Hepatocyte (in vitro differentiated cells): ENCODE measurements around the gene TPRN.

Experiments
- EZH2 ChIP-seq: fragments of 200-600 bp; sonication (generic); IDR thresholded peaks from 2 replicates; pipeline ENCODE4 v1.6.1; 2016; ENCODE audit warnings: antibody characterized with exemption, mild to moderate bottlenecking, borderline replicate concordance
- TF ChIP-seq, protein P1 (sequence below): fragments of 200-600 bp; sonication (generic); IDR thresholded peaks from 2 replicates; pipeline ENCODE4 v1.5.1; 2016; ENCODE audit warnings: antibody characterized with exemption, mild to moderate bottlenecking; ENCODE audit not compliant: poor library complexity

DNA sequence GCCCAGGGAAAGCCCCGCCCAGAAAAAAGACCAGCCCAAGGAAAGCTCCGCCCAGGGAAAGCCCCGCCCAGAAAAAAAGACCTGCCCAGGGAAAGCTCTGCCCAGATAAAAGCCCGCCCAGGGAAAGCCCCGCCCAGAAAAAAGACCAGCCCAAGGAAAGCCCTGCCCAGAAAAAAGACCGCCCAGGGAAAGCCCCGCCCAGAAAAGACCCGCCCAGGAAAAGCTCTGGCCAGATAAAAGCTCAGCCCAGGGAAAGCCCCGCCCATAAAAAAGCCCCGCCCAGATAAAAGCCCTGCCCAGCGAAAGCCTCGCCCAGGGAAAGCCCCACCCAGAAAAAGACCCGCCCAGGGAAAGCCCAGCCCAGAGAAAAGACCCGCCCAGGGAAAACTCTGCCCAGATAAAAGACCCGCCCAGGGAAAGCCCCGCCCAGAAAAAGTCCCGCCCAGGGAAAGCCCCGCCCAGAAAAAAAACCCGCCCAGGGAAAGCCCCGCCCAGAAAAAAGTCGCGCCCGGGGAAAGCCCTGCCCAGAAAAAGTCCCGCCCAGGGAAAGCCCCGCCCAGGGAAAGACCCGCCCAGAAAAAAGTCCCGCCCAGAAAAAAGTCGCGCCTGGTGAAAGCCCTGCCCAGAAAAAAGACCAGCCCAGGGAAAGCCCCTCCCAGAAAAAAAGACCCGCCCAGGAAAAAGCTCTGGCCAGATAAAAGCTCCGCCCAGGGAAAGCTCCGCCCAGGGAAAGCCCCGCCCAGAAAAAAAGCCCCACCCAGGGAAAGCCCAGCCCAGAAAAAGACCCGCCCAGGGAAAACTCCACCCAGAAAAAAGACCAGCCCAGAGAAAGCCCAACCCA lies 49.7 kb downstream of the TPRN start:
- TF ChIP-seq, protein P1, sequence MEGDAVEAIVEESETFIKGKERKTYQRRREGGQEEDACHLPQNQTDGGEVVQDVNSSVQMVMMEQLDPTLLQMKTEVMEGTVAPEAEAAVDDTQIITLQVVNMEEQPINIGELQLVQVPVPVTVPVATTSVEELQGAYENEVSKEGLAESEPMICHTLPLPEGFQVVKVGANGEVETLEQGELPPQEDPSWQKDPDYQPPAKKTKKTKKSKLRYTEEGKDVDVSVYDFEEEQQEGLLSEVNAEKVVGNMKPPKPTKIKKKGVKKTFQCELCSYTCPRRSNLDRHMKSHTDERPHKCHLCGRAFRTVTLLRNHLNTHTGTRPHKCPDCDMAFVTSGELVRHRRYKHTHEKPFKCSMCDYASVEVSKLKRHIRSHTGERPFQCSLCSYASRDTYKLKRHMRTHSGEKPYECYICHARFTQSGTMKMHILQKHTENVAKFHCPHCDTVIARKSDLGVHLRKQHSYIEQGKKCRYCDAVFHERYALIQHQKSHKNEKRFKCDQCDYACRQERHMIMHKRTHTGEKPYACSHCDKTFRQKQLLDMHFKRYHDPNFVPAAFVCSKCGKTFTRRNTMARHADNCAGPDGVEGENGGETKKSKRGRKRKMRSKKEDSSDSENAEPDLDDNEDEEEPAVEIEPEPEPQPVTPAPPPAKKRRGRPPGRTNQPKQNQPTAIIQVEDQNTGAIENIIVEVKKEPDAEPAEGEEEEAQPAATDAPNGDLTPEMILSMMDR = no peak
- no peak for TF ChIP-seq EZH2
